Measurements from ENCODE around the gene TOP1. TPM values are rescaled to one million over a fixed set of nuclear protein-coding genes. Genes with fewer than 3 reads are reported as not detected.

TOP1 gene
- total RNA-seq, 1 experiment from 2014 or later: 29.1 TPM

- ATAC-seq: no peak
- intact Hi-C loops (cut with micrococcal nuclease): no loop called here
- Histone ChIP-seq H3K27me3 (ENCODE audit: low read length) (no peaks in the 10 kb centered on the region), H3F3A (ENCODE audit: low read length, unreplicated experiment) (no peaks in the 10 kb centered on the region), H3K9me3 (ENCODE audit: low read length) (peaks cover 12% of the 10 kb centered on the region), H3K9me2 (replicated peaks; ENCODE audit: low read length) (no peaks in the 10 kb centered on the region), H3K36me3 (ENCODE audit: low read depth, low read length) (no peaks in the 10 kb centered on the region), H3K9ac (ENCODE audit: low read length) (no peak overlapping the region), H3K4me3 (ENCODE audit: low read length) (no peak overlapping the region), H3K4me2 (ENCODE audit: low read length) (no peak overlapping the region), H2AFZ (ENCODE audit: low read length) (no peak overlapping the region), H3K27ac (ENCODE audit: low read length) (no peak overlapping the region), H4K20me1 (ENCODE audit: low read length) (no peaks in the 10 kb centered on the region), H3K79me2 (ENCODE audit: low read length) (no peaks in the 10 kb centered on the region), H3K4me1 (ENCODE audit: insufficient read depth, low read length) (no peaks in the 10 kb centered on the region)
- ChIA-PET CTCF (no interaction called here), POLR2A (ENCODE audit: unreplicated experiment) (no interaction called here)
- DNase-seq: no peak
- TF ChIP-seq EZH2phosphoT487 (IDR thresholded peaks at IDR 0.05; ENCODE audit: borderline replicate concordance, low read length) (no peak), CTCF (conservative IDR thresholded peaks at IDR 0.05; ENCODE audit: low read depth, low read length) (no peak), EZH2 (IDR thresholded peaks at IDR 0.05; ENCODE audit: low read length, unreplicated experiment) (no peak)
- no TSS peak for BruUV-seq (replicated peaks)
Observed at GRCh38 chr20:40980106-40980827, 48.4 kb upstream of the TOP1 start.

- no peaks in the 10 kb centered on the region for H4K20me1 ChIP-seq (ENCODE audit: low read length)
- no peaks in the 10 kb centered on the region for H3K27me3 ChIP-seq (ENCODE audit: low read length)
- TF ChIP-seq CTCF (conservative IDR thresholded peaks at IDR 0.05; ENCODE audit: low read depth, low read length): no peak
- no peak for TF ChIP-seq EZH2phosphoT487 (IDR thresholded peaks at IDR 0.05; ENCODE audit: borderline replicate concordance, low read length)
- TF ChIP-seq EZH2 (IDR thresholded peaks at IDR 0.05; ENCODE audit: low read length, unreplicated experiment): no peak
- no peak overlapping the region for H3K9ac ChIP-seq (ENCODE audit: low read length)
- DNase-seq (no peak), ATAC-seq (no peak)
- H3K79me2 ChIP-seq (ENCODE audit: low read length): no peaks in the 10 kb centered on the region
- BruUV-seq (replicated peaks): no TSS peak
- H3K9me2 ChIP-seq (replicated peaks; ENCODE audit: low read length): no peaks in the 10 kb centered on the region
- intact Hi-C loops (cut with micrococcal nuclease): no loop called here
- no peak overlapping the region for H3K27ac ChIP-seq (ENCODE audit: low read length)
- no peaks in the 10 kb centered on the region for H3K36me3 ChIP-seq (ENCODE audit: low read depth, low read length)
- H3K9me3 ChIP-seq (ENCODE audit: low read length): peaks cover 12% of the 10 kb centered on the region
- H3K4me3 ChIP-seq (ENCODE audit: low read length): no peak overlapping the region
- H3K4me1 ChIP-seq (ENCODE audit: insufficient read depth, low read length): no peaks in the 10 kb centered on the region
- H3K4me2 ChIP-seq (ENCODE audit: low read length): no peak overlapping the region
- CTCF ChIA-PET: no interaction called here
- H3F3A ChIP-seq (ENCODE audit: low read length, unreplicated experiment): no peaks in the 10 kb centered on the region
- POLR2A ChIA-PET (ENCODE audit: unreplicated experiment): no interaction called here
- no peak overlapping the region for H2AFZ ChIP-seq (ENCODE audit: low read length)
Observed at GRCh38 chr20:40980828-40981310, 47.8 kb upstream of the TOP1 start.

GRCh38 chr20:40982415-40983145, 46.0 kb upstream of the TOP1 start:
- H3K9ac ChIP-seq (ENCODE audit: low read length): no peak overlapping the region
- intact Hi-C loops (cut with micrococcal nuclease): no loop called here
- no peaks in the 10 kb centered on the region for H3K9me2 ChIP-seq (replicated peaks; ENCODE audit: low read length)
- no peaks in the 10 kb centered on the region for H3K27me3 ChIP-seq (ENCODE audit: low read length)
- BruUV-seq (replicated peaks): no TSS peak
- no peak overlapping the region for H3K27ac ChIP-seq (ENCODE audit: low read length)
- H3K36me3 ChIP-seq (ENCODE audit: low read depth, low read length): no peaks in the 10 kb centered on the region
- POLR2A ChIA-PET (ENCODE audit: unreplicated experiment): no interaction called here
- TF ChIP-seq EZH2 (IDR thresholded peaks at IDR 0.05; ENCODE audit: low read length, unreplicated experiment) (no peak), EZH2phosphoT487 (IDR thresholded peaks at IDR 0.05; ENCODE audit: borderline replicate concordance, low read length) (no peak), CTCF (conservative IDR thresholded peaks at IDR 0.05; ENCODE audit: low read depth, low read length) (no peak)
- H3K4me3 ChIP-seq (ENCODE audit: low read length): no peak overlapping the region
- no peaks in the 10 kb centered on the region for H4K20me1 ChIP-seq (ENCODE audit: low read length)
- H3K79me2 ChIP-seq (ENCODE audit: low read length): no peaks in the 10 kb centered on the region
- H3F3A ChIP-seq (ENCODE audit: low read length, unreplicated experiment): no peaks in the 10 kb centered on the region
- H3K4me1 ChIP-seq (ENCODE audit: insufficient read depth, low read length): no peaks in the 10 kb centered on the region
- ATAC-seq (no peak), DNase-seq (no peak)
- peaks cover 3% of the 10 kb centered on the region for H3K9me3 ChIP-seq (ENCODE audit: low read length)
- no peak overlapping the region for H3K4me2 ChIP-seq (ENCODE audit: low read length)
- no peak overlapping the region for H2AFZ ChIP-seq (ENCODE audit: low read length)
- CTCF ChIA-PET: no interaction called here

Data from PC-3 (cell line).